Measurements from ENCODE around the gene HOXD12.

HOXD12 gene

DNA sequence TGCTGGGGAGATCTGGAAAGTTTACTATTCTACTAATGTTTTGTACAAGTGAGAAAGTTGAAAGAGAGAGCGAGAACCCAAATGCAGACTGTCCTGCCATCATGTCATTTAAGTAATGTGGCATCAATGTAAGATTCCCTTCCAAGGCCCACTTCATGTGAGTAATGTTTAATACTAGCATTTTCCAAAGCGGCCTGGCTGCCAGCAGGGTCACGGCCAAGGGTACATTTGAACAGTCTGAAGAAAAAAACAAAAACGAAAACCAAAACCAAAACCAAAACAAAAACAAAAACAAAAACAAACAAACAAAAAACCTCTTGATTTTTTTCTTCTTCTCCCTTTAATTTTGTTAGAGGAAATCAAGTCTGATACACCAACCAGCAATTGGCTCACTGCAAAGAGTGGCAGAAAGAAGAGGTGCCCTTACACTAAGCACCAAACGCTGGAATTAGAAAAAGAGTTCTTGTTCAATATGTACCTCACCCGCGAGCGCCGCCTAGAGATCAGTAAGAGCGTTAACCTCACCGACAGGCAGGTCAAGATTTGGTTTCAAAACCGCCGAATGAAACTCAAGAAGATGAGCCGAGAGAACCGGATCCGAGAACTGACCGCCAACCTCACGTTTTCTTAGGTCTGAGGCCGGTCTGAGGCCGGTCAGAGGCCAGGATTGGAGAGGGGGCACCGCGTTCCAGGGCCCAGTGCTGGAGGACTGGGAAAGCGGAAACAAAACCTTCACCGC is 19.2 kb downstream of the HOXD12 start:
- no peak for DNase-seq (ENCODE audit: low read depth)

DNA sequence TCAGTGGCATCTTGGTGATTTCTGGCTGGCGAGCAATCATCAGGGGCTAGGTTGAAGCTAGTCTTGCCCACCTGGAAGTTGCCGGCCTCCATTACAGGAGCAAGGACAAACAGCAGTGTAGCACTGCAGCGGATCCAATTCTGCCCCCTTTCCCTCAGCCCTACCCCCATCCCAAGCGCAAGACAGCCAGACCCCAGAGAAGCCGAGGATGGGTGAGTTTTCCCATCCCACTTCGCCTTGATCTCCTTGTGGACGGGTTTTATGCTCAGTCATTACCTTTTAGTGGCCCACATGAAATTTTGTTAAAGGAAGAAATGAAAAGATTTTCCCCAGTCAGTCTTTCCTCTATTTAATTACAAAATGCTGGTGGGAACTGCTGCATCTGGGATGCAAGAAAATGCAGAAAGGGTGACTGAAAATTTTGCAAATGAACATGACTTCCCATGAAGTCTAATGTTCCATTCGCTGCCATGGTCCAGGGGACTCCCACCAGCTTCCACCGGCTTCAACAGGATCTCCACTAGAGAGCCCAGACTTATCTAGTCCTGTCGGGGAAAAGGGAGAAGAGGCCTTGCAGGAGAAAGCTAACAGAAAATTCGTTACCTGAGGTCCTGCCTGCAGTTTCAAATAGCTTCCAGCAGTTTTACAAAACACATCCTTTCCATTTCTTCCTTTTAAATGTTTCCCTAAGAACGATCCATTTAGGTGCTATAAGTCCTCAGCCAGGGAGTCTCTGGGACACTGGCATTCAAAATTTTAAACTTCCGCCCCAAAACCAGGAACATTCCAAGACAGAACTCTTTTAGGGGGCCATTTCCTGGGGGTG is 21.0 kb downstream of the HOXD12 start:
- no peak for DNase-seq (ENCODE audit: low read depth)

DNA sequence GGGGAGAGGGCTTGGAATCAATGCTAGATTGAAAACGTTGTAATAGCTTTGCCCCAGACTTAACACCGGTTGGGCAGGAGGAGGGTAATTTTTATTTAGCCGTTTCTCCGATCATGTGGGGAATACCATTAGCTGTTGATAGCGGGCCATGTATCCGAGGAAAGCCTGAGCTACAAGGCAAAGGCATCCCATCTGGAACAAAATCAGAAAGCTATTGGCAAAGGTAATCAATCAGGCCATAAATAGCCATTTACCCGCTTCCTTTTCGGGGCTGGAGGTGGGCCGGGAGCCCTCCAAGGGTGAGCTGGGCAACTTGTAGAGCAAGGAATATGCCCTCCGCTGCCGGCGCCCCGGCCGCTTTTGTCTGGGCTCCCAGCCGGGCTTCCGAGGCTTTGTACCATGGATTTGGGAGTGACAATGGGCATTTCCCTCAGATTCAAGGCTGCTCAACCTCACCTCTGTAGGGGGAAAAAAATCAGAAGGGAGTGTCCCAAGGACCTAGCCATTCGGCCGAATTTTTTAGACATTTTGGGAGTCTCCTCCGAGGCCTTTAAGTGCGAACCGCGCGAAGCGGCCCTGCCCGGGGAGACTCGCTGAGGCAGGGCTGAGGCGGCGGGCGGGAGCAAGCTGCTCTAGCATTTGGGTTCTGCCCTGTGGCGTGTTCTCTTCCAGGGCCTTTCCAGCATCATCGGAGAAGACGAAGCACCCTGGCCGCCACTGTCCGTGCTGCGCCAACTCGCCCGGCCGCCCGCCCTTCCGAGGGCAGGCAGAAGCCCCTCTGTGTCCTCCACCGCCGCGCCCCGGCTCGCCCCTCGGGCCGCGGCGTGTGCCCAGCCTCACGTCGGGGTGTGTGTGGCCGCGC is 21.8 kb downstream of the HOXD12 start:
- no peak for DNase-seq (ENCODE audit: low read depth)

DNA sequence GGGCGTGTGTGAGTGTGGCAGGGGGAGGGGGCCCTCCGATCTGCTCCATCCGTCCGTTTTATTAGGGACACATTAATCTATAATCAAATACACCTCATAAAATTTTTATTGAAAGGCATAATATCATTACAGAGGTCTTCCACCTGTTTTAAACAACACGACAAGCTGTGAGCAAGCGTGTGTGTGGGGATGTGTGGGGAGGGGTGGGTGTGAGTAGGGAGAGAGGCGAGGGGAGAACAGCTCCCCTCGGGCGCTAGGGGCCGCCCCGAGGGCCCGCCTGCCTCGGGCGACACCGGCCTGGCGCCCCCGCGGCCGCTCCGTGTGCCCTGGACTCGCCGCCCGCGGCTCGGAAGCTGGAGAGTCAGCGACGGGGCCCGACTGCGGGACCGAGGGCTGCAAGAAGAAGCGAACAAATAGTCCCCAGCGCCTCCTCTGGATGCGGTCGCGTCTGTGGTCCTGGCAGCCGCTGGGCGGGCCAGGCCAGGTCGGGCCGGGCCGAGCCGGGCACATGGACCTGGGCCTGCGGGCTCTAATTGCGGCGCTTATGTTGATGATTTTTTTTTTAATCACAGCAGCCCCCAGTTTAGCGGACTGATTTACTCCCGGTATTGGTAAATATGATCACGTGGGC is 22.6 kb downstream of the HOXD12 start:
- no peak for DNase-seq (ENCODE audit: low read depth)

DNA sequence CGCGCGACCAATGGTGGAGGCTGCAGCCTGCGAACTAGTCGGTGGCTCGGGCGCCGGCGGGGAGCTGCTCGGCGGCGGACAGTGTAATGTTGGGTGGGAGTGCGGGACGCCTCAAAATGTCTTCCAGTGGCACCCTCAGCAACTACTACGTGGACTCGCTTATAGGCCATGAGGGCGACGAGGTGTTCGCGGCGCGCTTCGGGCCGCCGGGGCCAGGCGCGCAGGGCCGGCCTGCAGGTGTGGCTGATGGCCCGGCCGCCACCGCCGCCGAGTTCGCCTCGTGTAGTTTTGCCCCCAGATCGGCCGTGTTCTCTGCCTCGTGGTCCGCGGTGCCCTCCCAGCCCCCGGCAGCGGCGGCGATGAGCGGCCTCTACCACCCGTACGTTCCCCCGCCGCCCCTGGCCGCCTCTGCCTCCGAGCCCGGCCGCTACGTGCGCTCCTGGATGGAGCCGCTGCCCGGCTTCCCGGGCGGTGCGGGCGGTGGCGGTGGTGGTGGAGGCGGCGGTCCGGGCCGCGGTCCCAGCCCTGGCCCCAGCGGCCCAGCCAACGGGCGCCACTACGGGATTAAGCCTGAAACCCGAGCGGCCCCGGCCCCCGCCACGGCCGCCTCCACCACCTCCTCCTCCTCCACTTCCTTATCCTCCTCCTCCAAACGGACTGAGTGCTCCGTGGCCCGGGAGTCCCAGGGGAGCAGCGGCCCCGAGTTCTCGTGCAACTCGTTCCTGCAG is 23.3 kb downstream of the HOXD12 start, which contains the start of gene HOXD9:
Gene HOXD9, plus strand, starts transcription at position 37 of the 728 bp plus-strand sequence. Its CDS starts 50 bp downstream, at position 87.
- DNase-seq (ENCODE audit: low read depth), result no peak

DNA sequence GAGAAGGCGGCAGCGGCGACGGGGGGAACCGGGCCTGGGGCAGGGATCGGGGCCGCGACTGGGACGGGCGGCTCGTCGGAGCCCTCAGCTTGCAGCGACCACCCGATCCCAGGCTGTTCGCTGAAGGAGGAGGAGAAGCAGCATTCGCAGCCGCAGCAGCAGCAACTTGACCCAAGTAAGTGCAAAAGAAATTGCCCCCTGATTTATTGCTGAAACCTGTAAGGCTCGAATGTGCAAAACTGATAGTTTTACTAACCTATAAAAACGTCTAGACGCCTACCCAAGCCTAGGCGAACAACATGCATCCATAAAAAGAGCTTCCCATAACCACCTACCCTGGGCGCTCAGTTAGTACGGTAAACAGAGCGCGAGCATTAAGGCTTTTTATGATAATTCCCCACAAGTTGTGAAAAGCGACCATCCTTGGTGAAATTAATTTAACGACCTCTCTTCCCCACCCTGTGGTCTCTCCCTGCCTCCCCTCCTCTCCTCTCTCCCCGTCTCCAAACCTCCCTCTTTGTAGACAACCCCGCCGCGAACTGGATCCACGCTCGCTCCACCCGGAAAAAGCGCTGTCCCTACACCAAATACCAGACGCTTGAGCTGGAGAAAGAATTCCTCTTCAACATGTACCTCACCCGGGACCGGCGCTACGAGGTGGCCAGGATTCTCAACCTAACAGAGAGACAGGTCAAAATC is 24.0 kb downstream of the HOXD12 start:
- no peak for DNase-seq (ENCODE audit: low read depth)

DNA sequence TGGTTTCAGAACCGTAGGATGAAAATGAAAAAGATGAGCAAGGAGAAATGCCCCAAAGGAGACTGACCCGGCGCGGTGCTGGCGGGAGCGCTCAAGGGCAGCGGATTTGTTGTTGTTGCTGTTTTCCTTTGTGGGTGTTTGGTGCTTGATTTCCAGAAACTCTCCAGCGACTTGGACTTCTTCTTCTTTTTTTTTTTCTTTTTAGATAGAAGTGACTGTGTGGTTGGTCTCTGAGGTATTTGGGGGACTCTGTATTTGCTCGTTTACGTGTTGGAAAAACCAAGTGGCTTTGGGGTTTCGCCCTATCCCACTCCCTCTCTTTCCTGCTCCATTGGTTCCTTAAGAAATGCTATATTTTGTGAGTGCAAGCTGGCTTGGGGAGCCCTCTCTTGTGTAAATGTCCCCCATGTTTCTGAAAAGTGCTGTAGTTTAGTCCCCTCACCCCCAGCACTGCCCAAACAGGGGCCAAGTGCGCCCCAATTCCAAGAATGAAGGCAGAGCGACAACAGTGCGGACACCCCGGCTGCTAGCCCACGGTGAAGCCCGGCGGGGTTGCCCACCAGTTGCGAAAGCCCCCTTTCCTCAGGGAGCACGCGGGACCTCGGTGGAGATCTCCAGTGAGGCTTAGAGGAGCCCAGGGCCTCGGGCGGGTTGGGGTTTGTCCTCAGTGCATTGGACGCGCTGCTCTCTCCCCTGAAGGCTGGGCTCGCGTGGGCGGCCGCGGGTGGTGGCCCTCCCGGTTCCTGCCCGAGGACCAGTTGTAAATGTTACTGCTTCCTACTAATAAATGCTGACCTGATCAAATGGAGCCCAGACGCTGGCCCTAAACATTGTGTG is 24.7 kb downstream of the HOXD12 start:
- no peak for DNase-seq (ENCODE audit: low read depth)

DNA sequence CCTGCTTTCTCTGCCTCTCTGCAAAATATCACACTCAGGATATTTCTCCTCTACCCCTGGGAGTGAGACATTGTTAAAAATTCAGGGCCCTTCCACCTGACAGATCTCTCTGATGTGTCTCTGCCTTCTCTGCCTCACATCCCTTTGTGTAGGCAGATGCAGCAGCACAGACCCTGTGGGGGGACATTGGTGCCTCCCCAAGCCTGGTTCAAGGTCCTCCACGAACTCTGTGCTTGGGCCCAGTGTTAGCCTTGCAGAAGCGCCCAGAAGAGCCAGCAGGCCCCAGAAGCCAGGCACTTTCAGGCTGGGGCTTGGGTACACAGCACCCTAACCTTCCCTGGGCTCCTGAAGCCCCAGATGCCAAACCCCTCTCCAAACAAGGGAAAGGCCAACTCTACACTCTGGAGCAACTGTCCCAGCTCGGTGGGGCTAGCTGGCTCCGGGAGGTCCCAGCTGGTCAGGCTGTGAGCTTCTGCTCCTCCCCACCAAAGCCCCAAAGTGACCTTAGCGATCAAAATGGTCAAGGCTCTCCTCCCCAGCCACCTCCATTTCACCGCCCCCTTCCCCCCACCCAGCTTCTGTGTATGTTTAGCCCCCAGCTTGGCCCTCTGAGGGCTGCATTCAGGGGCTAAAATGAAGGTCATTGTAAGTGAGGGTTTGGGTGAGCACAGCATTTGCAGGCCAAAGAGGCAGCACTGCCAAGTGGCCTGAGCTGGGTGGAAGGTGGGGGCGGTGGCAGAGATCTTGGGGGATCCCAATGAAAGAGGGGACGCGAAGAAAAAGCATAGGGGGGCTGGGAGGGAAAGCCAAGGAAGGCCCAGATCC is 25.6 kb downstream of the HOXD12 start:
- DNase-seq (ENCODE audit: low read depth), result no peak

DNA sequence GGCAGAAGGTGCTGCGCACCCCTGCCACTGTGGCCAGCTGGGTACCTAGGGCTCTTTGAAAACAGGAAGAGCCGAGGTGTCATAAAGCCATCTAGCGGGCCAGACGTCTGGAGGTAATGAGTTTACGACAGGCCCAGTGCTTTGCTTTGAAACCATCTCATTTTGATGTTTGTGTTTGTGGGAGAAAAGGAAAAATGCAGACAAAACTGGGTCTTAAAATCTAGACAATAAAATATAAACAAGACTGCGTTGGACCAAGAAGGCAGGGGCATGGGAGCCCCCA is 26.1 kb downstream of the HOXD12 start:
- no peak for DNase-seq (ENCODE audit: low read depth)

DNA sequence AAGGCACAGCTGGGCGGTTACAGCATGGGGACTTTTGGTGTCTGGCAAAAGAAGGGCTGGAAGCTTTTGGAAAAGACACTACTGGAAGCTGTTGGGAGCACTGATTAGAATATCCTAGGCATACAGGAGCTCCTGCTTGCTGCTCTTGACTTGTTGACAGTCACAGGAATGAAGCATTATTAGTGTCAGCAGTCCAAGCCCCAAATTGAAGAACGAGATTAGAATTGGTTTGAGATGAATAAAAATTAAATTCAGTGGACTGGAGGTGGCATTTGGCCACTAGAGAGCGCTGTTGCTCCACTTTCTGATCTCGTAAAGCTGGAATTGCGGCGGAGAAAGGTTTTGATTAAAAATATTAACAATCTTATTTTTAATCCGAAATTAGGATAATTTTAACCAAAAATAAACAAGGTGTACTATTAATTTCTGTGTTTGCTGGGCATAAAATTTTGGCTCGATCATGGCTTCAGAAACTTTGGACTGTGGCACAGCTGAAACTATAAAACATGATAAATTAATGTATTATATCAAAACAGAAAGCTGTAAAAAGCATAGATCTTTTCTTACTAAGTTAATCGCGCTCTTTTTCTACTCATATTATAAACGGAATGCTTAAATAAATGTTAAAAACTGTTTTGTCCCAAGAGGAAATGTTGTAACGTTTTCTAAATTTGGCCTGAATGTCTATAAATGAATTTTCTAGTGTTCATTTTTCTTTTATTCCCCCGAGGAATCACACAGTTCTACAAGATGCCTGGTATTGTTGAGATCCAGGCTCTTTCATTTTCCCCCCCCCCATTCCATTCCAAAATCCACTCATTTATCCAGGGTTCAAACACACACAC is 27.6 kb downstream of the HOXD12 start:
- peak; percentile 53 for DNase-seq (ENCODE audit: low read depth)

DNA sequence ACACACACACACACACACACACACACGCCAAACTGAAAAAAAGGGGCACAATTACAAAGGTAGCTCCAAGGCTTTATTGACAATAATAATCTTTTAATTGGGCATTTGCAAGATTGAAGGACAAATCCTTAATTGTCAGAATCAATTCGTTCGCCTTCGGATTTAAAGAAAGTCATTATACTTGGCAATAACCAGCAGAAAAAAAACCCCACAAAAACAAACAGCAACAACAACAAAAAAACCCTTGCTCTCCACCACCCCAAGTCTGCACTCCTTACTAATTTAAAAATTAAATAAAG is 28.1 kb downstream of the HOXD12 start:
- DNase-seq (ENCODE audit: low read depth), result no peak

DNA sequence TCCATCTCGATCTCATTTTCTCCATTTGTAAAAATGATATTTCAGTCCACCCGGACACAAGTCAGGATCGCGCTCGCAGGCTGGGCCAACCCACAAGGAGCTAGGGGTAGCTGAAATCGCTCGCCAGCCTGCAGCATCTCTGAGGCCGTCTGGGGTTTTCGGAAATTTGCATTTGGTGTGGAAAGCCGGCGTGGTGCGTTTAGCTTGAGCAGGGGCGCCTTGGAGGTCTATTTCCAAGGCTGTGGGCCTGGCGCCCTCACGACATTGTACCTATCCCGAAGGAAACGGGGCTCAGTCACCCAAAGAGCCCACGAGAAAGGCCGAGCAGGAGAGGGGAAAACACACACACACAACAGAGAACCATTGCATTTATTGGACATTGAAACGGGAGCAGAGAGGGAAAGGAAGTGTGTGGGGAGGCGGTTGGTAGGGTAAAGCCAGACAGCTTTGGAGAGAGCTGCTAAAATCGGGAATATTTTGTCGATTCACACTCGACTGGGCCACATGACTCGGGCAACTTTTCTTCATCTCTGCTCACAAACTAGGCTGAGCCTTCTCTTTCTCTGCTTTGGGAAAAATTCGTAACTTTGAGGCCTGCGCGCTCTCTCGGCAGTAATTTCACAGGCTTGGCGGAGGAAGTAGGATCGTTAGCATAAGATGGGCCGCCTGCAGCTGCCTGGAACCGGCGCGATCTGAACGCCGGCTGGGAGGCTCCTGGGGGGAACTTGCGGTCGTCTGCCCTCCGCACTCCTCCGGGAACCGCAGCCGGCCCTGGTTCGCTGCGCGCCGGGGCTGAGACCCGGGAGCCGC is 28.8 kb downstream of the HOXD12 start:
- DNase-seq (ENCODE audit: low read depth), result no peak

DNA sequence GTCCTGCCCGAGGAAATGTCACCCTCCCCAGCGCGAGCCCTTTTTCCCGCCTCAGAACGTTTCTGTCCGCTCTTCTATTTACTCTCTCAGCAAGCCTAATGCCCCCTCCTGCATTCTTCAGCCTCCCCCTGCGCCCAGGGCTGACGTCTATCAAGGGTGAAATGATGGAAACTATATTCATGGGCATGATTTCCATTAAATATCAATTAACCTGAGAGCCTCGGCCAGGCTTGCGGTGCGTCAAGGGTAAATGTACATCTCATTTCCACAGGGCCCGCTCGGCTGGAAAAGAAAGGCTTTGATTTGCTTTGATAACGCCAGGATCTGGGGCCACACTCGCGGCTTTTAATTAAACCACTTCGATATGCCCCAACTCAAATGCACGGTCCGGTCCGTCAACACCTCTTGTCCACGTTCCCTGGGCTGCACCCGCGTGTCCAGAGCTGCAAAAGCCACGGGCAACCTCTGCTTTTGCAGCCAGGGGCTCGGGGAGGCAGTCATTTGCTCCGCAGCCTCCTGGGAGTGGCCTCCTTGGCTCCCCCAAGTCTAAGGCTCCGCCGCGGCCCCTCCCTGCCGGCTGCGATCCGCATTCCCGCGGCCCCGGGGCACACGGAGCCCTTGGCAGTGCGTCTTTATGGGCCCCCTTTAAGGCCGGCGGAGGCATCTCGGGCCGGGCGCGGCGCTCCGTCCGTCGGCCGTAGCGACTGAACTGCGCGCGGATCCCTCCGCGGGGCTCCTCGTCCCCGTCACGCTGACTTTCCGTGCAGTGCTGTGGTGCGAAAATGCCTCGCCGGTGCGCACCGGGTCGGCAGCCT is 29.6 kb downstream of the HOXD12 start, which contains the start of gene HOXD8:
Gene HOXD8, plus strand, starts transcription at position 724 of the 815 bp plus-strand sequence. CDS start 662 bp downstream, outside the sequence.
- DNase-seq (ENCODE audit: low read depth), result peak; percentile 18

DNA sequence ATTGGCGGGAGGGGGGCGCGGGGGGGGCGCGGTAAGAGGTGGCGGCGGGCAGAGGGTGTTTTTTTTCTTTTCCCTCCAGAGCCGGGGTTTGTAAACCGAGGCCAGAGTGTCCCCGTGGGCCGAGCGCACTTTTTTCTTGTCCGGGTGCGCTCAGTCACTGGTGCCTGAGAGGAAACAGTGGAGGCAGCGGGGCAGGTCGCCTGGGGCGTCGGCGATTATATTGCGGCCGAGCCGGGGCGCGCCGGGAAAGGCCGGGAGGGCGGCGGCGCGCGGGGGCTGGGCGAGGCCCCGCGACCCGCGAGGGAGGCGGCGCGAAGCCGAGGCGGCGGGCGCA is 30.2 kb downstream of the HOXD12 start:
- no peak for DNase-seq (ENCODE audit: low read depth)

DNA sequence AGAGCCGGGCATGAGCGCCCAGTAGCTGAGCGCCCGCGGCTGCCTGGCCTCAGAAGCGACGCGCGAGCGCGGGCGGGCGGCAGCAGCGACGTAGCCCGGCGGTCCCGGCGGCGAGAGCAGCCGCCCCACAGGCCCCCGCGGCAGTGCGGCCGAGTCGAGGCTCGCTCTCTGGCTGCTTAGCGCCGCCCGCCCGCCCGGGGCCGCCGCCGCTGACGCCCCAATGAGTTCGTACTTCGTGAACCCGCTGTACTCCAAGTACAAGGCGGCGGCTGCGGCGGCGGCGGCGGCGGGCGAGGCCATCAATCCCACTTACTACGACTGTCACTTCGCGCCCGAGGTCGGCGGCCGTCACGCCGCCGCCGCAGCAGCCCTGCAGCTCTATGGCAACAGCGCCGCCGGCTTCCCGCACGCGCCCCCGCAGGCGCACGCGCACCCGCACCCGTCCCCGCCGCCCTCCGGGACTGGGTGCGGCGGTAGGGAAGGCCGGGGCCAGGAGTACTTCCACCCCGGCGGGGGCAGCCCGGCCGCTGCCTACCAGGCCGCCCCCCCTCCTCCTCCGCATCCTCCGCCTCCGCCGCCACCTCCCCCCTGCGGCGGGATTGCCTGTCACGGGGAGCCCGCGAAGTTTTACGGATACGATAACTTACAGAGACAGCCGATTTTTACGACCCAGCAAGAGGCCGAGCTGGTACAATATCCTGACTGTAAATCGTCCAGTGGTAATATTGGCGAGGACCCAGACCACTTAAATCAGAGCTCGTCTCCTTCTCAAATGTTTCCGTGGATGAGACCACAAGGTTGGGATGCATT is 30.8 kb downstream of the HOXD12 start:
- DNase-seq (ENCODE audit: low read depth), result no peak

All from iris pigment epithelial cell (primary cell).